ENCODE measurements around the gene ABHD17C. TPM values are rescaled to one million over a fixed set of nuclear protein-coding genes. Genes with fewer than 3 reads are reported as not detected.

ABHD17C gene
- total RNA-seq, 4 donors from 2014 or later: 0.29 to 13.6 (median 6.5) TPM

DNA sequence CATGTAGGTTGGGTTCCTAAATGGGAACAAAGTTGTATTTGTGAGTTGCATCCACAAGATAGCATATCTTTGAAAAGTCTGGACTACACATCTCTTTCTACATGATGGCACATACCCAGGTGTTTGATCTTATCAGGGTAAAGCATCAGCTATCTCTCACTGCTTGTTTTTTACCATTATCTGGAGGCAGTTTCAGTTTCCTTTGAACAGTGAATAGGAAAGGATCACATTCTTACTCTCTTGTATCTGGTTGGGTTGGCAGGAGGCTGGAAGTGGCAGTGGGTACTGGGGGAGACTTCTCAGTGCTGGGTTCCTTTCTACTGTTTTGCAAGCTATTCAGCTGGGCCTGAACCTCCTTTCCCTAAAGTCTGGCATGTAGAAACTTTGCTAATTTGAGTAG is 88.2 kb downstream of the ABHD17C start:
- TF ChIP-seq POLR2A (IDR thresholded peaks at IDR 0.05) (no peak), CTCF (IDR thresholded peaks at IDR 0.05) (no peak)
- DNase-seq: no peak
- no peak overlapping the region for H3K4me3 ChIP-seq
- no peaks in the 10 kb centered on the region for H3K9me3 ChIP-seq
- intact Hi-C loops (cut with DNase I; ENCODE audit: low total_unique reads): no loop called here
- H3K27me3 ChIP-seq: no peaks in the 10 kb centered on the region
- H3K36me3 ChIP-seq: no peaks in the 10 kb centered on the region
- H3K27ac ChIP-seq: no peak overlapping the region
- peaks cover 0 to 14% of the 10 kb centered on the region in 2 donors for H3K4me1 ChIP-seq

DNA sequence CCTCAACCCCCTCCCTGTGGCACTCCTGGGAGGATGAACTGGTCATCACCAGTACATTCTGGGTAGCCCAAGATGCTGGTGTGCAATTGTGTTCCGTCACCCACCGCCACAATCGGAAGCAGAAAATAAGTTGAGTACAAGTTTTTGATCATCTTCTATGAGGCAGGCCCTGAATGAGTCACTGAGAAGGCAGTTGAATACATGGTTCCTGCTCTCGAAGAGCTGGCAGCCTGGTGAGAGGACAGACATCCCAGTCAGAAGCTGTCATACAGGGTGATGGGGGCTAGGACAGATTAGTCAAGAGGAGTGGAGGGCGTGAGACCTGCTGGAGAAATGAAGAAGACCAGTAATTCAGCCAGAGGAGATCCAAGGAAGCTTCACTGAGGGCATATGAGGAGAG is 90.2 kb downstream of the ABHD17C start:
- Histone ChIP-seq H3K4me1 (peaks cover 0 to 2% of the 10 kb centered on the region in 2 donors), H3K36me3 (no peaks in the 10 kb centered on the region), H3K27ac (no peak overlapping the region), H3K9me3 (no peaks in the 10 kb centered on the region), H3K27me3 (no peaks in the 10 kb centered on the region), H3K4me3 (no peak overlapping the region)
- DNase-seq: no peak
- intact Hi-C loops (cut with DNase I; ENCODE audit: low total_unique reads): no loop called here
- TF ChIP-seq POLR2A (IDR thresholded peaks at IDR 0.05): no peak
- no peak for TF ChIP-seq CTCF (IDR thresholded peaks at IDR 0.05)

DNA sequence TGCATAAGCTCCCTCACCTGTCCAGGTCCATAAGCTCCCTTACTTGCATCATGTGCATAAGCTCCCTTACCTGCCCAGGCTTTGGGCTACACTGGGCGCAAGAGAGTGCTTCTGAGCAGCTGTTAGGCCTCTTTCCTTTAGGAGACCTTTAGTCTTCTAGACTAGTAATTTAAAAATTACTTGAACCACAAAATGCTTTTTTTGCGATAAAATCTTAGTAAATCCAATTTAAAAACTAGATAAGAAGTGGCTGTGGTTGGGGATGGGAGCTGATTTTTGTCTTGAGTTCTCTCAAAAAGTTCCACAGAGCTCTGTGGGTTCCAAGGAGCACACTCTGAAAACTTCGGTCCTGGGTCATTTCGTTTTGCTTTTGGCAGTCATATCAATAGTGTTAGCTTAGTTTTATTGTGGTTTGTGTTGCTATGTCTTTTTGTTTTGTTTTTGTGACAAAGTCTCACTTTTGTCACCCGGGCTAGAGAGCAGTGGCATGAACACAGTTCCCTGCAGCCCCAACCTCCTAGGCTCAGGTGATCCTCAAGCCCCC is 90.8 kb downstream of the ABHD17C start:
- H3K27me3 ChIP-seq: no peaks in the 10 kb centered on the region
- H3K4me3 ChIP-seq: no peak overlapping the region
- H3K4me1 ChIP-seq: no peaks in the 10 kb centered on the region
- intact Hi-C loops (cut with DNase I; ENCODE audit: low total_unique reads): no loop called here
- no peaks in the 10 kb centered on the region for H3K9me3 ChIP-seq
- H3K27ac ChIP-seq: no peak overlapping the region
- DNase-seq: no peak
- H3K36me3 ChIP-seq: no peaks in the 10 kb centered on the region
- TF ChIP-seq CTCF (IDR thresholded peaks at IDR 0.05) (no peak), POLR2A (IDR thresholded peaks at IDR 0.05) (no peak)

- intact Hi-C loops (cut with DNase I; ENCODE audit: low total_unique reads): no loop called here
- no peak for DNase-seq
- no peak overlapping the region for H3K4me3 ChIP-seq
- TF ChIP-seq CTCF (IDR thresholded peaks at IDR 0.05) (no peak), POLR2A (IDR thresholded peaks at IDR 0.05) (no peak)
- no peak overlapping the region for H3K27ac ChIP-seq
- H3K36me3 ChIP-seq: no peaks in the 10 kb centered on the region
- no peaks in the 10 kb centered on the region for H3K9me3 ChIP-seq
- H3K27me3 ChIP-seq: no peaks in the 10 kb centered on the region
- H3K4me1 ChIP-seq: no peaks in the 10 kb centered on the region
Measured at GRCh38 chr15:80787316-80787715, 92.2 kb downstream of the ABHD17C start.

DNA sequence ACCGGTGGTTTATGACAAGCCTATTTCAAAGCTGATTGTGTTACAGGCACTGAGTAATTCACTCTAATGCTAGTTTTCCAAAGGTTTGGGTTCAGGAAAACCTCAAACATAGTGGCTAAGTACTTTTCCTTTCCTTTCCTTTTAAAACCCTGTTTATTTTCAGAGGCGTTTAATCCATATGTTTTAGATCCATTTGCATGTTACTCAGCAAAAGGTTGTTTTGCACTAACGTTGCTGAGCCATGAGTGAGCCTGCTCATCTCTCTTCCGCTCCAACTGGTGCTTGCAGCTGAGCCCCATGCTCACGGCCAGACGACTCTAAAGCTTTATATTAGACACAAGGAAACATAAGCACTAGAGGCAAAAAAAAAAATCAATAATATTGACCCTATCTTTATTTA is 93.4 kb downstream of the ABHD17C start:
- DNase-seq: no peak
- H3K9me3 ChIP-seq: no peaks in the 10 kb centered on the region
- no peaks in the 10 kb centered on the region for H3K4me1 ChIP-seq

More for the DNA sequence above, 93.4 kb downstream of the ABHD17C start:
- TF ChIP-seq CTCF (IDR thresholded peaks at IDR 0.05): no peak
- intact Hi-C loops (cut with DNase I; ENCODE audit: low total_unique reads): no loop called here
- no peak overlapping the region for H3K27ac ChIP-seq
- H3K27me3 ChIP-seq: no peaks in the 10 kb centered on the region
- H3K4me3 ChIP-seq: no peak overlapping the region
- no peaks in the 10 kb centered on the region for H3K36me3 ChIP-seq

Data from uterus (tissue), 4 donors.